ENCODE results near the gene VRK3.

GRCh38 chr19:50002386-50002960, 22.7 kb downstream of the VRK3 start:
- TF ChIP-seq, protein P1, sequence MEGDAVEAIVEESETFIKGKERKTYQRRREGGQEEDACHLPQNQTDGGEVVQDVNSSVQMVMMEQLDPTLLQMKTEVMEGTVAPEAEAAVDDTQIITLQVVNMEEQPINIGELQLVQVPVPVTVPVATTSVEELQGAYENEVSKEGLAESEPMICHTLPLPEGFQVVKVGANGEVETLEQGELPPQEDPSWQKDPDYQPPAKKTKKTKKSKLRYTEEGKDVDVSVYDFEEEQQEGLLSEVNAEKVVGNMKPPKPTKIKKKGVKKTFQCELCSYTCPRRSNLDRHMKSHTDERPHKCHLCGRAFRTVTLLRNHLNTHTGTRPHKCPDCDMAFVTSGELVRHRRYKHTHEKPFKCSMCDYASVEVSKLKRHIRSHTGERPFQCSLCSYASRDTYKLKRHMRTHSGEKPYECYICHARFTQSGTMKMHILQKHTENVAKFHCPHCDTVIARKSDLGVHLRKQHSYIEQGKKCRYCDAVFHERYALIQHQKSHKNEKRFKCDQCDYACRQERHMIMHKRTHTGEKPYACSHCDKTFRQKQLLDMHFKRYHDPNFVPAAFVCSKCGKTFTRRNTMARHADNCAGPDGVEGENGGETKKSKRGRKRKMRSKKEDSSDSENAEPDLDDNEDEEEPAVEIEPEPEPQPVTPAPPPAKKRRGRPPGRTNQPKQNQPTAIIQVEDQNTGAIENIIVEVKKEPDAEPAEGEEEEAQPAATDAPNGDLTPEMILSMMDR (conservative IDR thresholded peaks at IDR 0.05; ENCODE audit: low read depth, low read length), result no peak
- TF ChIP-seq POLR2A (IDR thresholded peaks at IDR 0.05; ENCODE audit: low read depth, low read length) (no peak), RAD21 (IDR thresholded peaks at IDR 0.05; ENCODE audit: low read length) (no peak), SMC3 (IDR thresholded peaks at IDR 0.05; ENCODE audit: low read depth, low read length) (no peak), CEBPB (IDR thresholded peaks at IDR 0.05; ENCODE audit: low read depth, low read length) (no peak), RFX5 (IDR thresholded peaks at IDR 0.05; ENCODE audit: low read depth, low read length) (no peak), MXI1 (IDR thresholded peaks at IDR 0.05; ENCODE audit: borderline replicate concordance, low read depth, low read length) (no peak), CHD1 (IDR thresholded peaks at IDR 0.05; ENCODE audit: low read depth, low read length) (no peak), FOS (IDR thresholded peaks at IDR 0.05; ENCODE audit: low read depth, low read length) (no peak)
- TF ChIP-seq, protein P2, sequence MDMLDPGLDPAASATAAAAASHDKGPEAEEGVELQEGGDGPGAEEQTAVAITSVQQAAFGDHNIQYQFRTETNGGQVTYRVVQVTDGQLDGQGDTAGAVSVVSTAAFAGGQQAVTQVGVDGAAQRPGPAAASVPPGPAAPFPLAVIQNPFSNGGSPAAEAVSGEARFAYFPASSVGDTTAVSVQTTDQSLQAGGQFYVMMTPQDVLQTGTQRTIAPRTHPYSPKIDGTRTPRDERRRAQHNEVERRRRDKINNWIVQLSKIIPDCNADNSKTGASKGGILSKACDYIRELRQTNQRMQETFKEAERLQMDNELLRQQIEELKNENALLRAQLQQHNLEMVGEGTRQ (IDR thresholded peaks at IDR 0.05; ENCODE audit: low read depth, low read length), result no peak
- TF ChIP-seq, protein P3, sequence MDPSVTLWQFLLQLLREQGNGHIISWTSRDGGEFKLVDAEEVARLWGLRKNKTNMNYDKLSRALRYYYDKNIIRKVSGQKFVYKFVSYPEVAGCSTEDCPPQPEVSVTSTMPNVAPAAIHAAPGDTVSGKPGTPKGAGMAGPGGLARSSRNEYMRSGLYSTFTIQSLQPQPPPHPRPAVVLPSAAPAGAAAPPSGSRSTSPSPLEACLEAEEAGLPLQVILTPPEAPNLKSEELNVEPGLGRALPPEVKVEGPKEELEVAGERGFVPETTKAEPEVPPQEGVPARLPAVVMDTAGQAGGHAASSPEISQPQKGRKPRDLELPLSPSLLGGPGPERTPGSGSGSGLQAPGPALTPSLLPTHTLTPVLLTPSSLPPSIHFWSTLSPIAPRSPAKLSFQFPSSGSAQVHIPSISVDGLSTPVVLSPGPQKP (IDR thresholded peaks at IDR 0.05; ENCODE audit: borderline replicate concordance, low read depth, low read length), result no peak

Data from IMR-90 (cell line).